Transverse colon (tissue), 4 donors: ENCODE measurements around the gene MAP3K14. TPM values are rescaled to one million over a fixed set of nuclear protein-coding genes. Genes with fewer than 3 reads are reported as not detected.

Source experiments
- DNase-seq: peaks from one replicate; pipeline ENCODE4 v3.0.0-alpha.2; 2019
- H3K27ac ChIP-seq, 4 donors: fragments of 200-600 bp; sonication (generic); 2 replicates each; pipeline ENCODE4 v1.5.1; 2016 to 2018; ENCODE audit warnings: inconsistent platforms in 4 of 4
- H3K27me3 ChIP-seq: fragments of 200-600 bp; sonication (generic); 2 replicates; pipeline ENCODE4 v1.5.1; 2017; ENCODE audit warnings: inconsistent platforms
- H3K36me3 ChIP-seq, 4 donors: fragments of 200-600 bp; sonication (generic); 2 replicates each; pipeline ENCODE4 v1.5.1; 2017 to 2019; ENCODE audit warnings: inconsistent platforms in 4 of 4
- H3K4me1 ChIP-seq, 4 donors: fragments of 200-600 bp; sonication (generic); 2 replicates each; pipeline ENCODE4 v1.5.1; 2017 to 2020; ENCODE audit warnings: inconsistent platforms in 4 of 4
- H3K4me3 ChIP-seq, 4 donors: fragments of 200-600 bp; sonication (generic); 1 replicate in 1 of 4; 2 replicates in 3 of 4; pipeline versions ENCODE4 v1.5.1 to v1.6.1; 2017 to 2019; ENCODE audit warnings: inconsistent platforms in 4 of 4
- H3K9me3 ChIP-seq, 2 donors: fragments of 200-600 bp; sonication (generic); 2 replicates each; pipeline ENCODE4 v1.5.1; 2017 to 2019; ENCODE audit warnings: inconsistent platforms in 2 of 2
- CTCF ChIP-seq, 5 experiments: fragments of 200-600 bp in 3 of 5; fragments of 450-650 bp in 2 of 5; sonication (generic) in 3 of 5; IDR thresholded peaks; 1 replicate in 2 of 5; 2 replicates in 3 of 5; pipeline ENCODE4 v1.5.1; 2016 to 2017; ENCODE audit warnings: antibody characterized with exemption in 5 of 5, inconsistent platforms in 3 of 5, mild to moderate bottlenecking in 2 of 5, moderate library complexity in 1 of 5
- EP300 ChIP-seq: sonication (generic); formaldehyde crosslinking; IDR thresholded peaks from one replicate; pipeline ENCODE4 v1.6.1; 2017; ENCODE audit warnings: antibody characterized with exemption, low read depth
- POLR2A ChIP-seq: fragments of 450-650 bp; IDR thresholded peaks from one replicate; pipeline ENCODE4 v1.6.1; 2016; ENCODE audit warnings: antibody characterized with exemption, mild to moderate bottlenecking, moderate library complexity
- POLR2AphosphoS5 ChIP-seq, 3 donors: sonication (generic); formaldehyde crosslinking; IDR thresholded peaks; one replicate each; pipeline ENCODE4 v1.6.1; 2016; ENCODE audit warnings: antibody characterized with exemption in 3 of 3
- WGBS, 2 donors: methylation state at CpG; one replicate each; pipeline ENCODE4 v1.1.5; 2018; ENCODE audit warnings: low coverage in 1 of 2; 5-methylcytosine and 5-hydroxymethylcytosine counted together
- in situ Hi-C, 4 donors: fragments of 200-750 bp; cut with MboI; loops; one replicate each; pipeline versions ENCODE4 v1.15.0 to v1.15.1; 2017; ENCODE audit warnings: low sequenced_read_pairs in 3 of 4, low pct_ligation_motif_present in 1 of 4, low pct_unique_long_range_greater_than_20kb in 1 of 4
- intact Hi-C: fragments of 100-400 bp; cut with DNase I; formaldehyde crosslinking; loops from one replicate; pipeline ENCODE4 v1.15.1; 2023; ENCODE audit warnings: low total_unique reads
- total RNA-seq, 4 donors: library from RNA; depleted of rRNA; stranded (reverse); fragments of >200 nt; gene quantifications; one replicate each; pipeline ENCODE4 v1.1.0, GENCODE V29; 2016

MAP3K14 gene
- total RNA-seq, 4 donors from 2014 or later = 13.0 to 33.7 (median 18.7) TPM

GRCh38 chr17:45286286-45286685, 30.5 kb downstream of the MAP3K14 start:
- in situ Hi-C loops = no loop called here
- DNase-seq = no peak
- Histone ChIP-seq H3K27me3 (no peaks in the 10 kb centered on the region), H3K36me3 (peaks cover 0 to 28% (median 6%) of the 10 kb centered on the region in 4 donors), H3K27ac (peak overlapping the region in 3 of 4 donors; percentile 1 to 89 (median 86)), H3K4me1 (peaks cover 24 to 51% (median 46%) of the 10 kb centered on the region in 4 donors), H3K4me3 (no peak overlapping the region), H3K9me3 (no peaks in the 10 kb centered on the region)
- WGBS, 2 donors = 83% methylated on average over 5 of the region's 5 CpGs; no CpG with 5 or more reads in 1 of the 2 donors
- intact Hi-C loops = no loop called here
- TF ChIP-seq EP300 = no peak
- no peak for TF ChIP-seq POLR2A
- no peak for TF ChIP-seq CTCF (IDR thresholded peaks at IDR 0.05)
- TF ChIP-seq POLR2AphosphoS5 (IDR thresholded peaks at IDR 0.05) = no peak

- H3K4me3 ChIP-seq = no peak overlapping the region
- peaks cover 0 to 23% (median 5%) of the 10 kb centered on the region in 4 donors for H3K36me3 ChIP-seq
- peak; percentile 10 to 31 (median 15) for TF ChIP-seq CTCF (IDR thresholded peaks at IDR 0.05)
- no peak for TF ChIP-seq POLR2A
- peak overlapping the region; percentile 55 to 81 (median 68) for H3K27ac ChIP-seq
- peaks cover 12 to 35% (median 28%) of the 10 kb centered on the region in 4 donors for H3K4me1 ChIP-seq
- intact Hi-C loops = no loop called here
- in situ Hi-C loops = loop anchor here in 1 of 4 donors (5.0 kb wide), 1 partner anchor 98 kb away; no protein-coding TSS in a partner anchor
- 80 to 90% methylated on average over 2 to 21 of the region's 21 CpGs for WGBS, 2 donors
- no peaks in the 10 kb centered on the region for H3K9me3 ChIP-seq
- H3K27me3 ChIP-seq = no peaks in the 10 kb centered on the region
- DNase-seq = no peak
Observed at GRCh38 chr17:45284176-45285140, 32.4 kb downstream of the MAP3K14 start.

GRCh38 chr17:45283711-45284110, 33.1 kb downstream of the MAP3K14 start:
- Histone ChIP-seq H3K9me3 (no peaks in the 10 kb centered on the region), H3K4me3 (no peak overlapping the region), H3K4me1 (peaks cover 12 to 28% (median 22%) of the 10 kb centered on the region in 4 donors), H3K36me3 (peaks cover 0 to 23% (median 4%) of the 10 kb centered on the region in 4 donors), H3K27ac (peak overlapping the region; percentile 55 to 81 (median 68)), H3K27me3 (no peaks in the 10 kb centered on the region)
- TF ChIP-seq POLR2AphosphoS5 (IDR thresholded peaks at IDR 0.05) (no peak), CTCF (IDR thresholded peaks at IDR 0.05) (no peak), EP300 (no peak), POLR2A (no peak)
- in situ Hi-C loops (loop anchor here in 1 of 4 donors (5.0 kb wide), 1 partner anchor 99 kb away; no protein-coding TSS in a partner anchor), intact Hi-C loops (no loop called here)
- 98% methylated on average over 9 of the region's 10 CpGs; no CpG with 5 or more reads in 1 of the 2 donors for WGBS, 2 donors
- no peak for DNase-seq
